ENCODE measurements around the gene INHBC.

- TF ChIP-seq SUZ12 (IDR thresholded peaks at IDR 0.05; ENCODE audit: extremely low read depth, insufficient read depth, insufficient read length) (no peak), YY1 (IDR thresholded peaks at IDR 0.05; ENCODE audit: insufficient read depth, insufficient read length) (no peak)
Measured at GRCh38 chr12:57410534-57410933, 24.1 kb upstream of the INHBC start.

Data from NT2/D1 (cell line).